HG02885 (cell line): ENCODE measurements around the gene CLPTM1L.
"Not testable (repeated sequence)": the region's sequence is repeated elsewhere in the genome, so short reads cannot be mapped to it uniquely, and the experiment has no call there.

Experiments
- ATAC-seq: cut with Tn5 transposase; IDR thresholded peaks from one replicate; pipeline ENCODE4 v1.9.1; 2021; ENCODE audit warnings: mild to moderate bottlenecking; ENCODE audit not compliant: unreplicated experiment, poor library complexity

Gene CLPTM1L

GRCh38 chr5:1343315-1343751, 1.6 kb downstream of the CLPTM1L start:
- no peak for ATAC-seq

GRCh38 chr5:1342711-1343110, 2.2 kb downstream of the CLPTM1L start:
- ATAC-seq, result not testable (repeated sequence)

GRCh38 chr5:1342268-1342667, 2.6 kb downstream of the CLPTM1L start:
- no peak for ATAC-seq

GRCh38 chr5:1341863-1342262, 3.0 kb downstream of the CLPTM1L start:
- peak; percentile 36 for ATAC-seq

- ATAC-seq, result not testable (repeated sequence)
These were observed 5.1 kb downstream of the CLPTM1L start for GRCh38 chr5:1339818-1340210.

GRCh38 chr5:1339139-1339817, 5.6 kb downstream of the CLPTM1L start:
- not testable (repeated sequence) for ATAC-seq

GRCh38 chr5:1338506-1339070, 6.3 kb downstream of the CLPTM1L start:
- ATAC-seq, result no peak

GRCh38 chr5:1338196-1338490, 6.8 kb downstream of the CLPTM1L start:
- ATAC-seq, result no peak

GRCh38 chr5:1337489-1338195, 7.3 kb downstream of the CLPTM1L start:
- ATAC-seq, result no peak

- no peak for ATAC-seq
These were observed 8.0 kb downstream of the CLPTM1L start for GRCh38 chr5:1336749-1337488.

- ATAC-seq, result no peak
These were observed 8.8 kb downstream of the CLPTM1L start for GRCh38 chr5:1336106-1336561.

GRCh38 chr5:1335540-1336095, 9.3 kb downstream of the CLPTM1L start:
- ATAC-seq, result no peak

GRCh38 chr5:1334831-1335539, 9.9 kb downstream of the CLPTM1L start:
- no peak for ATAC-seq

GRCh38 chr5:1333986-1334385, 10.9 kb downstream of the CLPTM1L start:
- no peak for ATAC-seq

GRCh38 chr5:1333286-1333685, 11.6 kb downstream of the CLPTM1L start:
- not testable (repeated sequence) for ATAC-seq

- ATAC-seq, result no peak
These were observed 12.4 kb downstream of the CLPTM1L start for GRCh38 chr5:1332461-1333001.

GRCh38 chr5:1331861-1332405, 13.0 kb downstream of the CLPTM1L start:
- no peak for ATAC-seq

- no peak for ATAC-seq
These were observed 13.8 kb downstream of the CLPTM1L start for GRCh38 chr5:1330847-1331831.
